Activated effector memory CD4-positive, alpha-beta T cell treated with anti-CD3 and anti-CD28 coated beads, Interleukin-2, amount 50 U/mL, for 16 hours (primary cell): ENCODE measurements around the gene SIGLEC11.
"Not testable (repeated sequence)": the region's sequence is repeated elsewhere in the genome, so short reads cannot be mapped to it uniquely, and the experiment has no call there.

ENCODE experiments used
- DNase-seq: peaks from one replicate; pipeline ENCODE4 v3.0.0-alpha.2; 2020

SIGLEC11 gene

DNA sequence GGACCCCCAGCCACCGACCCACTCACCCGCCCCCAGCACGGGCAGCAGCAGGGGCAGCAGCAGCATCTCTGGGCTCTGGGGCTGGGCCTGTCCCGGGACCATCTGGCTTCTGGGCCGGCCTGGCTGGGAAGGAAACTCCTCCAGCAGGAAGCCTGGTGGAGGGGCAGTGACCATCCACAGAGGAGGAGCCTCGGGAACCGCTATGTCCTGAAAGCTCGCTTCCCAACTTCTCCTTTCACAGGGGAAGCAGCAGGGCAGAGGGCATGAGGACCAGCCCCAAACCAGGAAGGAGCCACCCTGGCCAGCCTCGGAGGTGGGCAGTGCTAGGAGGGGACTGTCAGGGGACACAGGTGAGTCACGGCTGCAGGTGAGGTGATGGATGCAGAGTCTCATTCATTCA, at the start of gene SIGLEC11:
Gene SIGLEC11 (minus strand): TSS at position 193 of the 400 bp plus-strand sequence. CDS start 91 bp downstream, at position 102.
- DNase-seq = not testable (repeated sequence)

DNA sequence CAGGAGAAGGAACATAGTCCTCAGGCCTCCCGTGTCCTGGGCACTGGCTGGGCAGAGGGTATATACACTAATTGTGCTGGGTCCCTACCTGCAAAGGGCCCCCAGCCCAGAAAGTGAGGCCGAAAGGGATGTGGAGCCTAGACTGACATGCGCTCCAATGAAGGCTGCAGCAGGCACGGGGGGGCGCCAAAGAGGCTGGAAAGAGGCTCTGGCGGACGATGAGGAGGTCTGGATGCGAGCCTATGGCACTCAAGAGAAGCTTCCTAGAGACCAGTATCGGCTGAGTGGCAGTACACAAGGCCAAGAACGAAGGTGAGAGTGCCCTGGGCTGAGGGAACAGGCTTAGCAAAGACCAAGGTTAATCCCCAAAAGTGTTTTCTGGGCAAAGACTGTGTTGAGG, 47.6 kb upstream of the SIGLEC11 start:
- DNase-seq = no peak

DNA sequence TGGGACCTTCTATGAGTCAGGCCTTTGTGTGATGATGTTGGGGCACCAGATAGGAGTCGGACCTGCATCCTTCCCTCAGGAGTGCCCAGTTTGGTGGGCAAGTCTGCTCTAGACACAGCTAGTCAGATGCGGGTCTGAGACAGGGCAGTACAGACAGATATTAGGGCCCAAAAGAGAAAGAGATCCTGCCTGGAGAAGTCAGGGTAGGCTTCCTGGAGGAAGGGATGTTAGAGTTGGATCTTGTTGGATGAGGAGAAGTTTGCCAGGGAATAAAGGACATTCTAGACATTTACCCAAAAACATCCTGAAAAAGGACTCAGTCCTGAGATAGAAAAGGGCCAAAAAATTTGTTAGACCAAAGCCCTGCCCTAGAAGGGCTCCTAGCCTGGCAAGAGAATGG, 47.0 kb upstream of the SIGLEC11 start:
- DNase-seq = no peak

DNA sequence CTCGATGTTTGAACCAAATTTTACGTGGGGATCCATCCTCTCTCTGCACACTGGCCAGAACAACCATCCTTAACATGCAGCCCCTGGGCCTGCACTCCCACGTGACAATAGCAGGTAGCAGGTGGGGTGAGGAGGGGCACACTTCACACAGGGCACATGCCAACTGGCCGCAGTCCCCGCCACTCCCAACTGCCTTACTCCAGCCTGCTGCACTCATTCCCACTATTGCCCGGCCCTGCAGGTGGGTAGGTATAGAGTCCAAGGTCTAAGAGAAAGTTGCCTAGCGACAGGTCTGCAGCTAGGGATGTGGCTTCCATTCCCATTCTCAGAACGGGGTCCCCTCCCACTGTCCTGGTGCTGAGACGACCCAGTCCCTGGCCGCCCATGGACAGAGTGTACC, 46.2 kb upstream of the SIGLEC11 start:
- no peak for DNase-seq

- no peak for DNase-seq
Observed at GRCh38 chr19:50005428-50005827, 44.5 kb upstream of the SIGLEC11 start.

- peak; percentile 70 for DNase-seq
Observed at GRCh38 chr19:50003810-50004419, 42.9 kb upstream of the SIGLEC11 start.

DNA sequence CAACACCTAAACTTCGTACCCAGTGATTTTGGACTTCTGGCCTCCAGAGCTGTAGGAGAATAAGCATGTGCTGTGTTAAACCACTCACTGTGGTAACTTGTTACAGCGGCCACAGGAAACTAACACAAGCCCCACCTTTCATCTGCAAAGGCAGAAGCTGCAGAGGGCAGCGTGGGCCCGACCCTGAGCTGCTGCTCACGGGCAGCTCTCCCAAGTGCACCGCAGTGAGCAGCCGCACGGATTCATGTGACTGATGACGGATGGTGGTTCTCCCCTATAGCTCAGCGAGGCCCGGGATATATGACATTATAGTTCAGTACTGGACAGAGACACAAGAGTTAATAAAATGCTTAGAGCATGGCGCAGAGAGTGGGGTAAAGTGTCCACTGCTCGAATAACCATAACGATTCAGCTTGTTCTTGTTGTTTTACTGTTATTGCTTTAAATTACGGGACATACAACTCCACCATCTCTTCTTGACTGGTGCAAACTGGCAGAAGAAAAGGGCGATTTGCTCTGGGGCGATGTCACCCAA, 42.3 kb upstream of the SIGLEC11 start:
- no peak for DNase-seq

DNA sequence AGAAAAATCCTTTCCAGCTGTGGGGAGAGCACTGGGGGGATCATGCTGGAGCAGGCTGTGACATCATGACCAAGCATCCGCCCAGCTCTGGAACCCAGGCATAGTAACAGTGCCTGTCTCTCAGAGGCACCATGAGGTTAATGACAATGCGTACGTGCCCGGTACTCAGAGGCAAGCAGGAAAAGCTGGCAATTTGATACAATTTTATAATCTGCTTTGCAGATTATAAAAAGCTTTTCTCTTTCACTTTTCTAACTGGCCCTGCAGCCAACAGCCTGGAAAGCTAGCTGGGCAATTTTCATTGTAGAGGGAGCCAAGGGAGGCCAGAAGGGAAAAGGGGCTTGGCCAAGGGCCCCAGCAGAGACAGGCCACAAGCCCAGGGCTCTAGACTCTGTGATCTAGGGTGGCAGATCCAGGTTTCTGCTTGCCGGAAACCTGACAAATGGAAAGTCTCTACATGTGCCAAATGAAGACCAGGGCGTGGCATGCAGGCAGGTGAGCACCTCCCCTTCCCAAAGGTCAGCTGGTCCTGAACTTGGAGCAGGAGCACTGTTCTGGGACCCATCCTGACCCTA, 41.5 kb upstream of the SIGLEC11 start:
- no peak for DNase-seq

DNA sequence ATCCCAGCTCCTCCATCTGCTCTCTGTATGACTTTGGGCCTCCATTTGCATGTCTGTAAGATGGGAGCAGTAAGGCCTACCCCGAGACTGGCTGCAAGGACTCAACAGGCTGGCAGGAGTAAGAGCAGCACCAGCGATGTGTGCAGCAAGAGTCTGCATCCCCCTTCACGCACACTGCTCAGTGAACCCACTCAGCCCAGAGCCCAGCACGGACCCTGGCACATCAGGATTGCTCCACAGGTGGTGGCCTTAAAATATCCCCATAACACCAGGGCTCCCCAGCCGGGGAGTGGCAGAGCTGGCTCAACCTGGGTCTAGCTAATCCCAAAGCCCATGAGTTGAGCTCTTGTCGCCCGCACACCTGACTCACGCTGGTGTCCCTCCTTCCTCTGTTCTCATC, 40.8 kb upstream of the SIGLEC11 start:
- DNase-seq = no peak

GRCh38 chr19:50000841-50001557, 40.0 kb upstream of the SIGLEC11 start:
- DNase-seq = no peak

DNA sequence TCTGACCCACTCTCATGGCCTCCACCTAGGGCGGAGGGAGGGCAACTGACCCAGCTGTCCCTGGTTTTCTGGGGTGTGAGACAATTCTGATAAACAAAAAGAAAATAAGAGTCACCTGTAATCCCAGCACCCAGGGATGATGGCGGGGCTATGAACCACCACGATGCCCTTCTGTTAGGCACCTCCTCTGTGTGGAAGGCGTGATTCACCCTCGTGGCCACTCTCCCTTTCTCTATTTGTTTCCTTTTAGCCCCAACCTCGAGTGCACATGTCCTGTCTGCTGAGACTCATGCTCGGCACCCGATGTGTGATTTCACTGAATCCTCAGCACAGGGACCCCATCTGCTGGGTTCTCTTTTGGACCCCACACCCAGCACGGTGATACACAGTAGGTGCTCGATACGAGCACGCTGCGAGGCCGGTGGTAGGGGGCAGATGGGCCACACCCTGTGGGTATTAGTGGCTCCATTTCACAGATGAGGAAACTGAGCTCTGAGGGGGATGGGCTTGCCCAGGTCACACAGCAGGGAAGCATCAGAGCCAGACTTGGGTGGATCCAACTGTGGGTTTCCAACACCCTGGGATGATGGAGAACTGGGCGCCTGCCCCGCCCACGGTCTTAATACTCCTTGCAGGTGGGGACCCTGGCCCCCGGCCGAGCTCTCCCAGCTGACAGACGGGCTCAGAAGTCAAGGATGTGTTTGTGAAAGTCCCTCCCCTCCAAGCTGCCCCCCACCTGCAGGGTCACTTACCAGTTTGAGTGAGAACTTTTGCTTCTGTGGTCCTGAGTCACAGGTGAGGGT, 39.3 kb upstream of the SIGLEC11 start:
- no peak for DNase-seq

GRCh38 chr19:49999371-50000010, 38.5 kb upstream of the SIGLEC11 start:
- no peak for DNase-seq

DNA sequence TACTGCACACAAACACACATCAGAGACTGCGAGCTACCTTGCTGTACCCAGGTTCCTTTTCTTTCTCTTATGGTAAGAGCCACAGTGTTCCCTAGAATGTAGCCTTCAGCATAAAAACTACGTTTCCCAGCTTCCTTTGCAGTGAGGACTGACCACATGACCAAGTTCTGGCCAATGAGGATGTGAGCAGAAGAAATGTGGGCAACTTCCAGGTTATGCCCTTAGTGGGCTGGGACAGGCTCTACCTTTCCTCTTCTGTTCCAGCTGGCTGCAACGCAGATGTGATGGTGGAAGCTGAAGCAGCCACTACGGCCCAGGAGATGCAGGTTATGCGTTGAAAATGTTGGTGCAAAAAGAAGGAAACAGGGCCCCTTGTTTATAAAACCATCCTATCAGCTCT, 36.7 kb upstream of the SIGLEC11 start:
- no peak for DNase-seq

DNA sequence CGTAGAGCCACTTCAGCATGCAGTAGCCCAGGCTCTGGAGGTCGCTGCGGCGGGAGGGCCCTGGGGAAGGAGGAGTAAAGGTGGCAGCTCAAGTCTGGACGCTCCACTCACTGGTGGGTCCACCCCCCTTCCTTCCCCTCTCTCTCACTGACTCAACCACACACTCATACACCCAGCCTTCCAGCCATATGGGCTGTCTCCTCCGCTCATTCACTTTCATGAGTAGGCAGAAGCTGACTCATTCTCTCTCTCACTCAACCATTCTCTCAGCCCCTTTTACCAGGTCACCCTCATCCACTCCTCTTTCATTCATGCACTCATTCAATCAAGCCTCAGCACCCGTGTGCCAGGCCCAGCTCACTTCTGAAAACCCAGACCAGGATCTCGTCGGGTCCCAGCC, 27.5 kb upstream of the SIGLEC11 start:
- DNase-seq = no peak

- DNase-seq = no peak
Observed at GRCh38 chr19:49988007-49988406, 27.0 kb upstream of the SIGLEC11 start.

DNA sequence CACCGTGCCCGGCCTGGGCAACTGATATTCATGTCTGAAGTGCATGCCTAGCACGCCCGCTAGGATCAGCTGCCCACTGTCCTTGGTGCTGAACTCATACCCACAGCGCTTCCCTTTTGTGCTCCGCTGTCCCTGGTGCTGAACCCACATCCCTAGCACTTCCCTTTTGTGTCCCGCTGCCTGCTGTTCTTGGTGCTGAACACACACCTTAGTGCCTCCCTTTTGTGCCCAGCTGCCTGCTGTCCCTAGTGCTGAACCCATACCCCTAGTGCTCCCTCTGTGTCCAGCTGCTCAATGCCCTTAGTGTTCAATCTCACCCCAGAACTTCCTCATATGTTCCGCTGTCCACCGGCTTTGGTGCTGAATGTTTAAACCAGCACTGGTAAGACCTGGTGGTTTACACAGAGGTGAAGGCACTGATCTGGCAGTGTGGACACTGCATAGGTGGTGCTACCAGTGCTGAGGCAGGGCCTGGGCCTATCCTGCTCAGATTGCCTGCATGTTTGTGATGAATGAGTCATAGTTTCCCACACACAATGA, 26.3 kb upstream of the SIGLEC11 start:
- DNase-seq = peak; percentile 86

GRCh38 chr19:49986354-49986753, 25.4 kb upstream of the SIGLEC11 start:
- DNase-seq = no peak

DNA sequence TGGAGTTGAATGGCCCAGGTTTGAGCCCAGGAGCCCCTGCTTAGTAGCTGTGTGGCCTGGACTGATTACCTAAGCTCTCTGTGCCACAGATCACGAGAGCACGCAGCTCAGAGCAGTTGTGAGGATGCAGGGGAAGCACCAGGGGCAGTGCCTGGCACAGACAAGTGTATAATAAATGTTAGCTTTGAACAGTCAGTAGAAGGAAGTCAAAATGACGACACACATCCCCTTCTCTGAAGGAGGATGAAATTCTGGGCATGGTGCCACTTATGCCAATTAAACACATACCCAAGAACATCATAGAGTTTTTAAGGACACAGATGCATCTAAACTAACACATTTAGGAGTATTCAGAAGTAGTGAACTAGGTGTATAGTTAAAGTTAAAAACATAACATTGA, 24.9 kb upstream of the SIGLEC11 start:
- no peak for DNase-seq

DNA sequence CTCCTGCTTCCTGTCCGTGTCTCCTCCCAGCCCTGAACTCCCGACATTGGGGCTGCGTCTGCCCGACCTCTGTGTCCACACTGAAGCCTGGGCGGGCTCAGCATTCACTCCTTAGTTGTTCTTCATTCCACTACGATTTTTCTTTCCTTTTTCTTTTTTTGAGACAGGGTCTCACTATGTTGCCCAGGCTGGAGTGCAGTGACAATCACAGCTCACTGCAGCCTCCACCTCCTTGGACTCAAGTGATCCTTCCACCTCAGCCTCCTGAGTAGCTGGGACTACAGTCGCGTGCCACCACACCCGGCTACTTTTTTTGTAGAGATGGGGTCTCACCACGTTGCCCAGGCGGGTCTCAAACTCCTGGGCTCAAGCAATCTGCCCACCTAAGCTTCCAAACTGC, 23.5 kb upstream of the SIGLEC11 start:
- no peak for DNase-seq

- peak; percentile 93 for DNase-seq
Observed at GRCh38 chr19:49983645-49984229, 22.8 kb upstream of the SIGLEC11 start.

DNA sequence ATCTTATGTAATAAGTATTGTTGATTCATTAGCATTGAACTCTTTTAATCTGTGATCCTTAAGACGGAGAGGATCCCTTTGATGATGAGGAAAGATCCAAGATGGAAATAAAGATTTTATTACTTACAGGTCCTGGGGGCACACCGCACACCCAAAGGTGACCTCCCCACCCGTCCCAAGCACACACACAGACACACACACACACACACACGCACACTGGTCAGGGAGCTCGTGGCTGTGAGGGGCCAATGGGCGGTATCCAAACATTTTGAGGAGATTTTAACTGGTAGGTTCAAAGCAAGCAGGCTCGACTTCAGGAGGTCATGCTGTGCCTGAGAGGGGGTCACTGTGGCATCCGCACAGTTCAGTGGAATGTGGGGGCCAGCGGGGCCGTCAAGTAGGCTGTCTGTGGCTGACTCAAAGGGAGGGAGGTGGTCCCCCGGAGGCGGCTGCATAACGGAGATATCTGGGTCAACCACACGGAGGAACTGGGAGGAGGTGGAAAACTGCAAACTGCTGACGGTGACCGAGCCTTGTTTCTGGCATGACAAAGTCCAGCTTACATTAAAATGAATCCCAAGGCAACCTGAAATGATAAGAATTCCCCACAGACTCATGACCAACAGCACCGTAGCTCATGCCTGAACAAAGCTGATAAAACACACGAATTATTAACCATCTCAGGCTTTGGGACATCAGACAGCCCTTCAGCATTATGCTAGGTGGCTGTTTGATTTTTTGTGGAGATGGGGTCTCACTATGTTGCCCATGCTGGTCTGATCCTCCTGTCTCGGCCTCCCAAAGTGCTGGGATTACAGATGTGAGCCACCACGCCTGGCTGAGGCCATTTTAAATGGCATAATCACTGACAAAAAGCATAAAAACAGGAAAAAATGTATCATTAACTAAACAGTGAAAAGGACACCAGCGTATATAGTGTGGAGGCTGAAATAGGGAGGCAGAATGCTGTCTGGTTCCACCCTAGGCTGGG, 20.9 kb upstream of the SIGLEC11 start:
- no peak for DNase-seq
